Measurements from ENCODE around the gene ABHD17A.
A peak's percentile ranks its signal among the peaks of the same experiment; 100 is the strongest.

The ABHD17A gene

GRCh38 chr19:1843646-1844394 lies 41.5 kb downstream of the ABHD17A start:
- TF ChIP-seq, protein P1, sequence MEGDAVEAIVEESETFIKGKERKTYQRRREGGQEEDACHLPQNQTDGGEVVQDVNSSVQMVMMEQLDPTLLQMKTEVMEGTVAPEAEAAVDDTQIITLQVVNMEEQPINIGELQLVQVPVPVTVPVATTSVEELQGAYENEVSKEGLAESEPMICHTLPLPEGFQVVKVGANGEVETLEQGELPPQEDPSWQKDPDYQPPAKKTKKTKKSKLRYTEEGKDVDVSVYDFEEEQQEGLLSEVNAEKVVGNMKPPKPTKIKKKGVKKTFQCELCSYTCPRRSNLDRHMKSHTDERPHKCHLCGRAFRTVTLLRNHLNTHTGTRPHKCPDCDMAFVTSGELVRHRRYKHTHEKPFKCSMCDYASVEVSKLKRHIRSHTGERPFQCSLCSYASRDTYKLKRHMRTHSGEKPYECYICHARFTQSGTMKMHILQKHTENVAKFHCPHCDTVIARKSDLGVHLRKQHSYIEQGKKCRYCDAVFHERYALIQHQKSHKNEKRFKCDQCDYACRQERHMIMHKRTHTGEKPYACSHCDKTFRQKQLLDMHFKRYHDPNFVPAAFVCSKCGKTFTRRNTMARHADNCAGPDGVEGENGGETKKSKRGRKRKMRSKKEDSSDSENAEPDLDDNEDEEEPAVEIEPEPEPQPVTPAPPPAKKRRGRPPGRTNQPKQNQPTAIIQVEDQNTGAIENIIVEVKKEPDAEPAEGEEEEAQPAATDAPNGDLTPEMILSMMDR (IDR thresholded peaks at IDR 0.05; ENCODE audit: low read depth, low read length), result no peak
- DNase-seq (ENCODE audit: extremely low read depth, low read depth), result no peak

- TF ChIP-seq, protein P1 (IDR thresholded peaks at IDR 0.05; ENCODE audit: low read depth, low read length), result no peak
These were observed 42.2 kb downstream of the ABHD17A start for GRCh38 chr19:1843116-1843515.

GRCh38 chr19:1841209-1841924 lies 43.9 kb downstream of the ABHD17A start:
- TF ChIP-seq, protein P1 (IDR thresholded peaks at IDR 0.05; ENCODE audit: low read depth, low read length), result no peak

More at GRCh38 chr19:1843116-1843515, 42.2 kb downstream of the ABHD17A start:
- no peak for DNase-seq (ENCODE audit: extremely low read depth, low read depth)

DNA sequence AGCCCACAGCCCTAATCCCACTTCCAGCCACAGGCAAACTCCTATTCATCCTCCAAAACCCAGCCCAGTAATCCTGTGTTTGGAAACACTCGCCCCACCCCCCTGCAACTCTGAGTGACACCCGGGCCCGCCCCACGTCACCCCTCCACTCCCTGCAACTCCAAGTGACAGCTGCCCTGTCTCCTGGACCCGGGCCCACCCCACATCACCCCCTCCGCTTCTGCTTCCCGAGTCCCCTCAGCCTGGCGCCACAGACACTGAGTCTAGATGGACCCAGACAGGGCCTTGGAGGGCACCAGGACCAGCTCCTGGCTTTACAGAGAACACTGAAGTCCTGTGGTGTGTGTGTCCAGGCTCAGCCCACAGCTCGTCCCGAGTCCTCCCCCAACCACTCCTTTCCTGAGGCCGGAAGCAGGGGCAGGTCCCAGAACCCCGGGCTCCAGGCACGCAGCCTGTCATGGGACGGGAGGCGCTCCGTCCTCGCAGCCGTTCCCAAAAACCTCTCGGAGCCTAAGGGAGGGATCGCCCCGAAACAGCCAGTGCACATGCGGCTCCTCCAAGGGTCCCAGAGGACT lies 44.7 kb downstream of the ABHD17A start:
- TF ChIP-seq, protein P1 (IDR thresholded peaks at IDR 0.05; ENCODE audit: low read depth, low read length), result no peak
- DNase-seq (ENCODE audit: extremely low read depth, low read depth), result no peak

More at GRCh38 chr19:1841209-1841924, 43.9 kb downstream of the ABHD17A start:
- no peak for DNase-seq (ENCODE audit: extremely low read depth, low read depth)

DNA sequence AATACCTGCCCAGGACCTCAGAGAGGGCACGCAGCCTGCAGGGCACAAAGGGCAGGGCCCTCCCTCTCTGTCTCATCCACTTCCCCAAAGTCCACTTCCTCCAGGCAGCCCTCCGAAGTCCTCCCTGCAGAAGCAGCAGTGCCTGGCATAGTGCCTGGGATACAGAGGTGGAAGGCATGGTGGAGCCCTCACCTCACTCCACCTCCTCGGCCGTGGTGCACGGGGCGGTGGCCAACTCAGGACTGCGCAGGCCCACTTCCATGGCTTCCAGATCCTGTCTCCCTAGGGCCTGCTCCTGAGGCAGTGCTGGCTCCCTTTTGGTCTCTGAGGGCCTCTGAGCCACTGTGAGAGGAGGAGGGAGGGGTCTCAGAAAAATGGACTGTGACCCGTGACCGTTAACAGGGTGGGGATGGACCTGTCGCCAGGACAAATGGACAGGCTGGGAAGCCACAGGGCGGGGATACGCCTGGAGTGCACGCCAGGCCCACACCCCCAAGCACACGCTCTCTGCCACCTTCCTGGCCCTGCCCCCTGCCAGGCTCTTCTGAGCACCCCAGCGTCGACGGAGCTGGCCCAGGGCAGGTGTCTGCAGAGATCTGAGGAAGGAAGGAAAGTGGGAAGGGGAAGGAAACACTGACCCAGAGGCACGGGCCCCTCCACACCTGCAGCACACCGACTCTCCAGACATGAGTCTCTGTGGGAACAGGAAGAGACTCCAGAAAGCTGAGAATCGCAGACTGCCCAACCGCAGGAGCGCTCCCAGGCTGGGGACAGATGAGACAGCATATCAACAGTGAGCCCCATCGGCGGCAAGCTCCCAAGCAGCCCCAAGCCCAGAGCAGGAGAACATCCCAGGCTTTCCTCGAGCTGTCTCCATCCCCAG lies 45.4 kb downstream of the ABHD17A start:
- DNase-seq (ENCODE audit: extremely low read depth, low read depth), result no peak
- TF ChIP-seq, protein P1 (IDR thresholded peaks at IDR 0.05; ENCODE audit: low read depth, low read length), result no peak

- DNase-seq (ENCODE audit: extremely low read depth, low read depth), result no peak
- TF ChIP-seq, protein P1 (IDR thresholded peaks at IDR 0.05; ENCODE audit: low read depth, low read length), result peak; percentile 97
These were observed 47.6 kb downstream of the ABHD17A start for GRCh38 chr19:1837625-1838105.

Measured in AG09319 (cell line).